Fibroblast of the aortic adventitia (primary cell): Measurements from ENCODE around the gene SPNS3. TPM values are rescaled to one million over a fixed set of nuclear protein-coding genes. Genes with fewer than 3 reads are reported as not detected.

ENCODE experiments used
- DNase-seq: peaks from one replicate; pipeline ENCODE4 v3.0.0-alpha.2; 2010; ENCODE audit warnings: low read depth
- H3K4me3 ChIP-seq: 2 replicates; pipeline ENCODE4 v1.5.1; 2011; ENCODE audit warnings: low read depth, mild to moderate bottlenecking, control low read depth, low read length, moderate library complexity
- CTCF ChIP-seq: IDR thresholded peaks from 2 replicates; pipeline ENCODE4 v1.5.1; 2011; ENCODE audit warnings: mild to moderate bottlenecking, low read length, control low read depth, inconsistent platforms; ENCODE audit not compliant: insufficient read depth
- total RNA-seq: library from RNA; depleted of rRNA; stranded (reverse); fragments of >200 nt; gene quantifications from 2 replicates; pipeline ENCODE4 v1.2.3, GENCODE V29; 2012; ENCODE audit warnings: low replicate concordance

The SPNS3 gene
- total RNA-seq, 1 donor: not detected

GRCh38 chr17:4446326-4447071, 12.8 kb downstream of the SPNS3 start:
- H3K4me3 ChIP-seq: no peak overlapping the region
- TF ChIP-seq CTCF: no peak
- no peak for DNase-seq

GRCh38 chr17:4448197-4448980, 14.6 kb downstream of the SPNS3 start:
- no peak overlapping the region for H3K4me3 ChIP-seq
- DNase-seq: no peak
- TF ChIP-seq CTCF: no peak

- DNase-seq: no peak
- TF ChIP-seq CTCF: no peak
- no peak overlapping the region for H3K4me3 ChIP-seq
Measured at GRCh38 chr17:4449736-4450135, 16.0 kb downstream of the SPNS3 start.

- H3K4me3 ChIP-seq: no peak overlapping the region
- TF ChIP-seq CTCF: no peak
- no peak for DNase-seq
Measured at GRCh38 chr17:4450710-4451316, 17.1 kb downstream of the SPNS3 start.

- H3K4me3 ChIP-seq: no peak overlapping the region
- TF ChIP-seq CTCF: no peak
- DNase-seq: no peak
Measured at GRCh38 chr17:4453812-4454591, 20.3 kb downstream of the SPNS3 start.

- TF ChIP-seq CTCF: no peak
- DNase-seq: no peak
- no peak overlapping the region for H3K4me3 ChIP-seq
Measured at GRCh38 chr17:4460661-4461060, 26.9 kb downstream of the SPNS3 start.
